Caco-2 (cell line): ENCODE results near the gene RCBTB1. TPM values are rescaled to one million over a fixed set of nuclear protein-coding genes. Genes with fewer than 3 reads are reported as not detected.

Experiments used
- BruUV-seq: library from RNA; stranded (reverse); fragments of 400-500 nt; replicated peaks from 2 replicates; lab custom pipeline; 2021; lab: Mats Ljungman, UMichigan
- CTCF ChIA-PET: fragments of 300-600 bp; sonication (Branson Sonifier 250); formaldehyde crosslinking; loops from one replicate; lab custom pipeline; 2022; ENCODE audit warnings: antibody characterized with exemption; lab: Charles Lee
- POLR2A ChIA-PET: fragments of 300-600 bp; sonication (Branson Sonifier 250); formaldehyde crosslinking; loops from one replicate; lab custom pipeline; 2022; ENCODE audit warnings: antibody characterized with exemption; lab: Charles Lee
- DNase-seq, 2 experiments: peaks; one replicate each; pipeline versions ENCODE4 v3.0.0 to v3.0.0-alpha.2; 2020 to 2022
- H3K27me3 ChIP-seq: replicated peaks from 2 replicates; pipeline ENCODE4 v1.6.0; 2011; ENCODE audit warnings: low read length; ENCODE audit not compliant: control insufficient read depth, insufficient read depth
- H3K36me3 ChIP-seq: 2 replicates; pipeline ENCODE4 v1.5.1; 2011; ENCODE audit warnings: low read length; ENCODE audit not compliant: control insufficient read depth, insufficient read depth
- H3K4me1 ChIP-seq: fragments of 250-450 bp; sonication (Bioruptor Pico); 2 replicates; pipeline ENCODE4 v1.5.1; 2020; ENCODE audit warnings: mild to moderate bottlenecking
- H3K4me3 ChIP-seq: 2 replicates; pipeline ENCODE4 v1.5.1; 2011; ENCODE audit warnings: low read depth, mild to moderate bottlenecking, control low read depth, low read length
- H3K9me3 ChIP-seq: fragments of 250-450 bp; sonication (Bioruptor Pico); 2 replicates; pipeline ENCODE4 v1.5.1; 2020; ENCODE audit warnings: mild to moderate bottlenecking, moderate library complexity
- H3K27ac Mint-ChIP-seq: one replicate; pipeline ENCODE4 v1.8.0; 2022; ENCODE audit warnings: mixed read lengths; ENCODE audit not compliant: unreplicated experiment
- H3K27me3 Mint-ChIP-seq: one replicate; pipeline ENCODE4 v1.8.0; 2022; ENCODE audit warnings: mixed read lengths; ENCODE audit not compliant: insufficient read depth, unreplicated experiment
- H3K36me3 Mint-ChIP-seq: one replicate; pipeline ENCODE4 v1.8.0; 2022; ENCODE audit warnings: mild to moderate bottlenecking, mixed read lengths; ENCODE audit not compliant: insufficient read depth, unreplicated experiment
- H3K4me1 Mint-ChIP-seq: one replicate; pipeline ENCODE4 v1.8.0; 2022; ENCODE audit warnings: low read depth, mixed read lengths; ENCODE audit not compliant: unreplicated experiment
- H3K4me3 Mint-ChIP-seq: one replicate; pipeline ENCODE4 v1.8.0; 2022; ENCODE audit warnings: mild to moderate bottlenecking, moderate library complexity, mixed read lengths; ENCODE audit not compliant: unreplicated experiment
- H3K9me3 Mint-ChIP-seq: one replicate; pipeline ENCODE4 v1.8.0; 2022; ENCODE audit warnings: mixed read lengths; ENCODE audit not compliant: unreplicated experiment
- intact Hi-C: fragments of 100-400 bp; cut with micrococcal nuclease; formaldehyde crosslinking; loops from one replicate; pipeline ENCODE4 v1.10.0; 2022; ENCODE audit not compliant: unreplicated experiment
- total RNA-seq: library from RNA; stranded (reverse); gene quantifications from 2 replicates; pipeline ENCODE4 v1.2.3, GENCODE V29; 2022
- TF ChIP-seq, protein P1 (sequence below), 2 experiments: fragments of 200-600 bp in 1 of 2; IDR thresholded peaks; 1 replicate in 1 of 2; 2 replicates in 1 of 2; pipeline versions ENCODE4 v1.5.1 to v1.8.0; 2011 to 2022; ENCODE audit warnings: antibody characterized with exemption in 1 of 2, control low read depth in 1 of 2, inconsistent platforms in 1 of 2, low read depth in 1 of 2, low read length in 1 of 2, mild to moderate bottlenecking in 1 of 2, moderate library complexity in 1 of 2; ENCODE audit not compliant: insufficient read depth in 1 of 2, severe bottlenecking in 1 of 2, unreplicated experiment in 1 of 2

The RCBTB1 gene
- total RNA-seq, 1 experiment from 2014 or later: 25.7 TPM

DNA sequence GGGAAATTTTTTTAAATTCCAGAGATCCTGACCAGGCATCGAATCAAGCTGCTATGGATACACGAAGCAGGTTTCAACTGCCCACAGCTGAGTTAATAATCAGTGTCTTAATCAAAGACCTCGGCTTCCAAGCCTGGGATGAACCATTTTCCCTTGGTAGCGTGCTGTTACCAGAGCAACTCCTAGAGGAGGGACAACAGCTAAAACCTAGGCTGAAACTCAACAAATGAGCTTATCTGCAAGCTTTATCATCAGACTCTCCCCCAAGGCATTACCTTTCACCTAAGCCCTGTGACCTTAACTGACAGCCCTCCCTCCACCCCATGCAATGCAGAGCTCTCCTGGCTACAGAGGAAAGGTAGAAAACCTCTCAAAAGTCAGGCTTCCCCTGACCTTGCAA, 39.7 kb downstream of the RCBTB1 start:
- Mint-ChIP-seq H3K27ac (peak overlapping the region; percentile 39), H3K4me1 (no peaks in the 10 kb centered on the region), H3K9me3 (no peaks in the 10 kb centered on the region), H3K36me3 (peaks cover 9% of the 10 kb centered on the region), H3K27me3 (no peaks in the 10 kb centered on the region), H3K4me3 (no peak overlapping the region)
- intact Hi-C loops: loop anchor here (2.0 kb wide), 1 partner anchor 61 kb away; no protein-coding TSS in a partner anchor
- H3K27me3 ChIP-seq: no peaks in the 10 kb centered on the region
- no TSS peak for BruUV-seq
- TF ChIP-seq, protein P1, sequence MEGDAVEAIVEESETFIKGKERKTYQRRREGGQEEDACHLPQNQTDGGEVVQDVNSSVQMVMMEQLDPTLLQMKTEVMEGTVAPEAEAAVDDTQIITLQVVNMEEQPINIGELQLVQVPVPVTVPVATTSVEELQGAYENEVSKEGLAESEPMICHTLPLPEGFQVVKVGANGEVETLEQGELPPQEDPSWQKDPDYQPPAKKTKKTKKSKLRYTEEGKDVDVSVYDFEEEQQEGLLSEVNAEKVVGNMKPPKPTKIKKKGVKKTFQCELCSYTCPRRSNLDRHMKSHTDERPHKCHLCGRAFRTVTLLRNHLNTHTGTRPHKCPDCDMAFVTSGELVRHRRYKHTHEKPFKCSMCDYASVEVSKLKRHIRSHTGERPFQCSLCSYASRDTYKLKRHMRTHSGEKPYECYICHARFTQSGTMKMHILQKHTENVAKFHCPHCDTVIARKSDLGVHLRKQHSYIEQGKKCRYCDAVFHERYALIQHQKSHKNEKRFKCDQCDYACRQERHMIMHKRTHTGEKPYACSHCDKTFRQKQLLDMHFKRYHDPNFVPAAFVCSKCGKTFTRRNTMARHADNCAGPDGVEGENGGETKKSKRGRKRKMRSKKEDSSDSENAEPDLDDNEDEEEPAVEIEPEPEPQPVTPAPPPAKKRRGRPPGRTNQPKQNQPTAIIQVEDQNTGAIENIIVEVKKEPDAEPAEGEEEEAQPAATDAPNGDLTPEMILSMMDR (IDR thresholded peaks at IDR 0.05; ENCODE audit: insufficient read depth in 1 of 2, low read depth in 1 of 2, low read length in 1 of 2, severe bottlenecking in 1 of 2, unreplicated experiment in 1 of 2): no peak
- H3K4me3 ChIP-seq: no peak overlapping the region
- CTCF ChIA-PET: interaction anchor here (0.5 to 1.1 kb wide), 2 partner anchors 14 to 1523 kb away, joined by 3 to 8 read pairs; no protein-coding TSS in a partner anchor
- H3K4me1 ChIP-seq: peaks cover 11% of the 10 kb centered on the region
- H3K36me3 ChIP-seq: no peaks in the 10 kb centered on the region; the same call in none of the 2 replicates
- POLR2A ChIA-PET: interaction anchor here (1.1 to 1.3 kb wide), 2 partner anchors 102 to 297 kb away, joined by 4 to 5 read pairs; partner anchors contain the start of genes CAB39L and SETDB2
- peak in 1 of 2 experiments; percentile 50 for DNase-seq
- no peaks in the 10 kb centered on the region for H3K9me3 ChIP-seq

- TF ChIP-seq, protein P1 (IDR thresholded peaks at IDR 0.05; ENCODE audit: insufficient read depth in 1 of 2, low read depth in 1 of 2, low read length in 1 of 2, severe bottlenecking in 1 of 2, unreplicated experiment in 1 of 2): no peak
- ChIA-PET CTCF (no interaction called here), POLR2A (no interaction called here)
- Mint-ChIP-seq H3K4me1 (no peaks in the 10 kb centered on the region), H3K27ac (no peak overlapping the region), H3K27me3 (no peaks in the 10 kb centered on the region), H3K4me3 (no peak overlapping the region), H3K9me3 (no peaks in the 10 kb centered on the region), H3K36me3 (peaks cover 11% of the 10 kb centered on the region)
- Histone ChIP-seq H3K4me1 (peaks cover 11% of the 10 kb centered on the region), H3K4me3 (no peak overlapping the region), H3K27me3 (no peaks in the 10 kb centered on the region), H3K36me3 (no peaks in the 10 kb centered on the region; the same call in none of the 2 replicates), H3K9me3 (no peaks in the 10 kb centered on the region)
- no TSS peak for BruUV-seq
- intact Hi-C loops: no loop called here
- DNase-seq: no peak
Measured at GRCh38 chr13:49543656-49544055, 41.7 kb downstream of the RCBTB1 start.

GRCh38 chr13:49540552-49540951, 44.8 kb downstream of the RCBTB1 start:
- H3K36me3 ChIP-seq: no peaks in the 10 kb centered on the region; the same call in none of the 2 replicates
- no peaks in the 10 kb centered on the region for H3K4me1 Mint-ChIP-seq
- H3K9me3 ChIP-seq: no peaks in the 10 kb centered on the region
- H3K36me3 Mint-ChIP-seq: peaks cover 8% of the 10 kb centered on the region
- TF ChIP-seq, protein P1 (IDR thresholded peaks at IDR 0.05; ENCODE audit: insufficient read depth in 1 of 2, low read depth in 1 of 2, low read length in 1 of 2, severe bottlenecking in 1 of 2, unreplicated experiment in 1 of 2): no peak
- no peak overlapping the region for H3K27ac Mint-ChIP-seq
- H3K4me1 ChIP-seq: peaks cover 5% of the 10 kb centered on the region
- no peak overlapping the region for H3K4me3 ChIP-seq
- no peak overlapping the region for H3K4me3 Mint-ChIP-seq
- no peaks in the 10 kb centered on the region for H3K27me3 Mint-ChIP-seq
- ChIA-PET CTCF (no interaction called here), POLR2A (no interaction called here)
- BruUV-seq: no TSS peak
- no peaks in the 10 kb centered on the region for H3K27me3 ChIP-seq
- intact Hi-C loops: no loop called here
- no peak for DNase-seq
- H3K9me3 Mint-ChIP-seq: no peaks in the 10 kb centered on the region
